HG02884 (cell line): ENCODE results near the gene DCTN3.
A peak's percentile ranks its signal among the peaks of the same experiment; 100 is the strongest.

Experiments
- ATAC-seq: cut with Tn5 transposase; IDR thresholded peaks from one replicate; pipeline ENCODE4 v1.9.1; 2021; ENCODE audit warnings: mild to moderate bottlenecking, moderate library complexity; ENCODE audit not compliant: unreplicated experiment

Gene DCTN3

GRCh38 chr9:34624475-34625185 lies 4.3 kb upstream of the DCTN3 start:
- ATAC-seq, result no peak

- no peak for ATAC-seq
These were observed 3.3 kb upstream of the DCTN3 start for GRCh38 chr9:34623374-34624235.

GRCh38 chr9:34615132-34615531 lies 5.2 kb downstream of the DCTN3 start:
- ATAC-seq, result no peak

GRCh38 chr9:34612788-34613390 lies 7.4 kb downstream of the DCTN3 start:
- ATAC-seq, result no peak

GRCh38 chr9:34611811-34612787 lies 8.2 kb downstream of the DCTN3 start, which contains the start of gene RPP25L:
TSS of gene RPP25L (minus strand) at chr9:34612097. CDS start at chr9:34611296, 801 bp downstream.
- ATAC-seq, result peak; percentile 73

GRCh38 chr9:34611251-34611810 lies 9.0 kb downstream of the DCTN3 start:
- no peak for ATAC-seq

- no peak for ATAC-seq
These were observed 9.7 kb downstream of the DCTN3 start for GRCh38 chr9:34610434-34611206.

GRCh38 chr9:34607331-34607730 lies 13.0 kb downstream of the DCTN3 start:
- ATAC-seq, result no peak

- no peak for ATAC-seq
These were observed 13.4 kb downstream of the DCTN3 start for GRCh38 chr9:34606905-34607304.

GRCh38 chr9:34606190-34606589 lies 14.1 kb downstream of the DCTN3 start:
- no peak for ATAC-seq

- peak; percentile 70 for ATAC-seq
These were observed 16.6 kb downstream of the DCTN3 start for GRCh38 chr9:34603610-34604231.

GRCh38 chr9:34601937-34602573 lies 18.2 kb downstream of the DCTN3 start:
- ATAC-seq, result no peak

- ATAC-seq, result no peak
These were observed 19.4 kb downstream of the DCTN3 start for GRCh38 chr9:34600908-34601307.

- no peak for ATAC-seq
These were observed 20.7 kb downstream of the DCTN3 start for GRCh38 chr9:34599546-34599945.

GRCh38 chr9:34594177-34594576 lies 26.1 kb downstream of the DCTN3 start:
- ATAC-seq, result no peak

GRCh38 chr9:34592895-34593601 lies 27.2 kb downstream of the DCTN3 start:
- ATAC-seq, result no peak

- no peak for ATAC-seq
These were observed 28.1 kb downstream of the DCTN3 start for GRCh38 chr9:34591917-34592866.
